PFSK-1 (cell line): Measurements from ENCODE around the gene ABCA1. TPM values are rescaled to one million over a fixed set of nuclear protein-coding genes. Genes with fewer than 3 reads are reported as not detected.

ENCODE experiments used
- FOXP2 ChIP-seq: optimal IDR thresholded peaks from 2 replicates; pipeline ENCODE3; 2011; ENCODE audit warnings: borderline replicate concordance, control low read depth, inconsistent platforms; ENCODE audit not compliant: insufficient read depth; ENCODE audit errors: extremely low read length, extremely low read depth
- POLR2AphosphoS5 ChIP-seq: IDR thresholded peaks from 2 replicates; pipeline ENCODE4 v1.6.1; 2012; ENCODE audit warnings: low read depth, mild to moderate bottlenecking, control low read depth, low read length, moderate library complexity
- REST ChIP-seq, 2 experiments: IDR thresholded peaks; 2 replicates each; pipeline versions ENCODE4 v1.6.1 to v1.8.0; 2011 to 2012; ENCODE audit warnings: low read depth in 2 of 2, low read length in 2 of 2, control low read depth in 1 of 2, inconsistent platforms in 1 of 2, mild to moderate bottlenecking in 1 of 2, moderate library complexity in 1 of 2; ENCODE audit not compliant: insufficient read depth in 1 of 2
- SIN3A ChIP-seq: IDR thresholded peaks from 2 replicates; pipeline ENCODE4 v1.6.1; 2012; ENCODE audit warnings: mild to moderate bottlenecking, low read length, moderate library complexity, borderline replicate concordance; ENCODE audit not compliant: insufficient read depth
- TAF1 ChIP-seq: IDR thresholded peaks from 2 replicates; pipeline ENCODE4 v1.6.1; 2012; ENCODE audit warnings: low read length, control low read depth, borderline replicate concordance; ENCODE audit not compliant: insufficient read depth
- polyA plus RNA-seq: library from polyadenylated mRNA; unstranded; fragments of >200 nt; gene quantifications from one replicate; pipeline ENCODE4 v1.2.1, GENCODE V29; 2012; ENCODE audit warnings: low read depth, missing spikeins; ENCODE audit not compliant: insufficient read length

Gene ABCA1
- polyA plus RNA-seq = 8.6 TPM

- TF ChIP-seq SIN3A (peak; percentile 94; the same call in 1 of the 2 replicates), REST (IDR thresholded peaks at IDR 0.05; ENCODE audit: insufficient read depth in 1 of 2, low read depth in 2 of 2, low read length in 2 of 2) (no peak)
Observed at GRCh38 chr9:104927912-104928740, at the start of gene ABCA1. ABCA1 (minus strand) TSS chr9:104928155; CDS start chr9:104903679, 24,476 bp downstream.

- TF ChIP-seq FOXP2 (no peak), SIN3A (no peak), POLR2AphosphoS5 (no peak), TAF1 (no peak), REST (IDR thresholded peaks at IDR 0.05; ENCODE audit: insufficient read depth in 1 of 2, low read depth in 2 of 2, low read length in 2 of 2) (no peak)
Observed at GRCh38 chr9:104977580-104977979, 49.6 kb upstream of the ABCA1 start.

GRCh38 chr9:104977168-104977567, 49.2 kb upstream of the ABCA1 start:
- TF ChIP-seq TAF1 (no peak), POLR2AphosphoS5 (no peak), FOXP2 (no peak), REST (IDR thresholded peaks at IDR 0.05; ENCODE audit: insufficient read depth in 1 of 2, low read depth in 2 of 2, low read length in 2 of 2) (no peak), SIN3A (no peak)

- TF ChIP-seq SIN3A = no peak
- TF ChIP-seq REST (IDR thresholded peaks at IDR 0.05; ENCODE audit: insufficient read depth in 1 of 2, low read depth in 2 of 2, low read length in 2 of 2) = no peak
- no peak for TF ChIP-seq POLR2AphosphoS5
- no peak for TF ChIP-seq FOXP2
- TF ChIP-seq TAF1 = no peak
Observed at GRCh38 chr9:104974053-104974962, 46.4 kb upstream of the ABCA1 start.
